ENCODE measurements around the gene PHC3.
"Not testable (repeated sequence)": the region's sequence is repeated elsewhere in the genome, so short reads cannot be mapped to it uniquely, and the experiment has no call there.

Gene PHC3

GRCh38 chr3:170114165-170114564 lies 67.4 kb downstream of the PHC3 start:
- DNase-seq: not testable (repeated sequence)

DNA sequence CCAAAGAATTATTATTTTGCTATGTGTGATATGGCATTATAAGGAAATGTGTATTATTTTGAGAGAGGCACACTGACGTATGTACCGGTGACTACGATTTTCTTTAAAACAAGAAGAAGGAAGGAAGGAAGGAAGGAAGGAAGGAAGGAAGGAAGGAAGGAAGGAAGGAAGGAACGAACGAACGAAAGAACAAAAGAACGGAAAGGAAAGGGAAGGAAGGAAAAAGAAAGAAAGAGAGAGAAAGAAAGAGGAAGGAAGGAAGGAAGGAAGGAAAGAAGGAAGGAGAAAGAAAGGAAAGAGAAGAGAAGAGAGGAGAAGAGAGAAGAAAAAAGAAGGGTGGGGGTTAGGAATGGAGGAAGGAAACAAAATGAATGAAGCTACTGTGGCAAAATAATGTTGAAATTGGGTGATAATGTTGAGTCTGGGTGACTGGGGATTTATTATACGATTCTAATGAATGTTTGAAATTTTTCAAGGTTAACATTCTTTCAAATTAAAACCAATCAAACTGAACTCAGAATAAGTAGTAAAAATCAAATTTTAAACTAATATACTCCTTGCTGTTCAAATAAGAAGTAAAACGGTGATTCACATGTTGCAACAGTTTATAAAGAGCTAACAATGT lies 70.3 kb downstream of the PHC3 start:
- DNase-seq: no peak

DNA sequence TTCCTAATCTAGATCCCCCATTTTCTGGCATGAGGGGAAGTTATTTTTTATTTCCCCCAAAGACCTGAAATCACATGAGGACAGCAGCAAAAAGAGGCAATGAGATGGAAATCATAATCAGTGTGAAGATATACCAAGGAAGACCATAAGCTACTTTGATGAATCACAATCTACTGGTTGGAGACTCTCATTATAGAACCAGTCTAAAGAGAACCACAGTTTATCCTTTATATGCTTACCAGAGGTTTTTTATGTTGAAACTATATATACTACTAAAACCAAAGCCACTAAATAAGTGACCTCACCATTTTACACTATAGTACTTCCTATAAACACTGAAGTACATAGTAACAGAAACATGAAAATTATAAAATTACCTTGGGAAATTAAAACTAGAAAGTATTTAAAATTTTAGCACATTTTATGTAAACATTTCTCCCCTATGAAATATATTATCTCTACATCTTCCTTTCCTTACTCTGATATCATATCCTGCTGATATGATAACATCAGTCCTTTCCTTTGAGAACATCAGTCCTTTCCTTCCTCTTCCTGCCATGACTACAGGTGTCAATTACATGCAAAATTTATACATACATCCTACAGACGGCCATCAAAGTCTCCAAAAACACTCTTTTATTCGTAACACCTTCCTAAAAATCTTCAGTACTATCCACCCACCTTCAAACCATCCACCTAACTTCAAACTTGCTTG lies 71.8 kb downstream of the PHC3 start:
- no peak for DNase-seq

- DNase-seq: no peak
These were observed 72.6 kb downstream of the PHC3 start for GRCh38 chr3:170108955-170109354.

- no peak for DNase-seq
These were observed 73.6 kb downstream of the PHC3 start for GRCh38 chr3:170107941-170108340.

GRCh38 chr3:170102431-170102830 lies 79.1 kb downstream of the PHC3 start:
- DNase-seq: no peak

DNA sequence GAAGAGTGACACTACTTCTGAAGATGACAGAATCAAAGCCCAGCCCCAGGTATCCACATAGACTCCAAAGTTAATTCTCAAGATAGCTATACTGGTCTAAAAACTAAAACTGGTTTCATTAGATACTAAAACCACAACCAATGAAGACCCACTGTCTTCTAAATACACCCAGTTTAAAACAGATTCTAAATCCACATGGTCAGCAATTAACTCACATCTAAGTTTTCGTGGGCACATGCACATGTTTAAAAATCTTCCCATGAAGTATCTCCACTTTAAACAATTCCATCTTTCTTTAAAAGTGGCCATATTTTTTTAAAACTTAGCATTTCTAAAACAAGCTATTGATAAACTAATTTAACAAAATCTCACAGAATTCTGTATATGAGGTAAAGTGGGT lies 80.6 kb downstream of the PHC3 start:
- no peak for DNase-seq

GRCh38 chr3:170098753-170099152 lies 82.8 kb downstream of the PHC3 start:
- no peak for DNase-seq

GRCh38 chr3:170096342-170096741 lies 85.2 kb downstream of the PHC3 start:
- no peak for DNase-seq

DNA sequence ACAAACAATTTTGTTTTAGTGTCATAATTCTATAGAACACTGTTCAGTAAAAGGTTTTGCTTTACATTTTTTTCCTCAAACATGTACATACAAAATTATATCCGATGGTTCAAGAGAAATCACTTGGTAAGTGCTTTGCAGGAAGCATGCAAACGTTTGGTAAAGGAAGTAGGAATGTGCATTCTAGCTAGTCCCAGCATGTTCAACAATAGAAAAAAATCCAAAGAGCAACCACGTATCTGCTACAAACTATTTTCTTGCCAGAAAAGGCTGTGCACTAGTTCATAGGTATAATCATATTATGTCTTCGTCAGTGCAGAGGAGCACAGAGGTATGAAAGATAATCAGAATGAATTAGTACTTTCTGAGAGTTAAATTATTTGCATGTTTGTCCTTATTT lies 85.8 kb downstream of the PHC3 start:
- DNase-seq: no peak

DNA sequence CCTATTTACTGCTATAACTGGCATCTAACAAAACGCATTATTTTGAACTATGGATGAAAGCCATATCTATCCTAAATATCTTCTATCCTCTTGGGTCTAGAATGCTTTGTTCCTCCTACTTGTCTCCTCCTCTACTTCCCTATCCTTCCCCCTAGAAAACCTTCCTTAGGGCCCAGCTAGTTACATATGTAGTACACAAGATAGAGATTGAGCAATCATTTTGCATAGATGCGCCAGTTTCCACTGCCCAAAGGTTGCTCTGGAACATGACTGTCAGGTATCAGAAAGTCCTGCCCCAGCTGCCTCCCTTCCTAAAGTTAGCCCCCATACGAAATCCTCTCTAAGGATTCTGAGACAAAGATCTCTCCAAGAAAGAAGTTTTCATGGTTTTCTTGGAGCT lies 88.6 kb downstream of the PHC3 start:
- DNase-seq: no peak

- no peak for DNase-seq
These were observed 90.9 kb downstream of the PHC3 start for GRCh38 chr3:170090601-170090981.

DNA sequence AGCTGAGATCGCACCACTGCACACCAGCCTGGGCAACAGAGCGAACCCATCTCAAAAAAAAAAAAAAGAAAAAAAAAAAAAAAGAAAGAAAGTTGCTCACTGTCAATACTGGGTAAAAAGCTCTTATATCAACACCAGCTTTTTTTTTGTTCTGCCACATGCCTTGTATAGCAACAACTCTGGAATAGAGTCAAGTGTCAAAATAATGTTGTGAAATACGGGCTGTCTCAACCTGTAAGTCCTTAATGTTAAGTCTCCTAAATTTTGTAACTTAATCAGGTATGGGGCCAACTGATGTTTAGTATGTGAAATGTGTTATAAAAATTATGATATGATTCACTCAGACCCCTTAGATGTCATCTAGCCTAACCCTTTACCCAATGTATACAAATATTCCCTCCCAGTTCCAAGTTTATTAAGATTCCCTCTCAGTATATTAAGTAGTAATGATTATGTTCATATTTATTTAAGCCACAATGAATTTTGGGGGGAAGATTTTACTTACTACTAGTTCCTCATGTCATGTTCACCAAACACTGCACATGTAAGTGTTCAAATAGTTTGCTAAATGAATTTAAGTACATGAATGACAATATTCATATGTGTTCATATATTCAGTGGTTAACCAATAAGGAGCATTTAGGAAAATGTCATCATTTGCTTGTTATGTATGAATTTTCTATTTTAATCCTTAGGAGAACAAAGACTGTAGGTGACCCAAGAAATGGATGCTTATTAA lies 91.5 kb downstream of the PHC3 start:
- no peak for DNase-seq

DNA sequence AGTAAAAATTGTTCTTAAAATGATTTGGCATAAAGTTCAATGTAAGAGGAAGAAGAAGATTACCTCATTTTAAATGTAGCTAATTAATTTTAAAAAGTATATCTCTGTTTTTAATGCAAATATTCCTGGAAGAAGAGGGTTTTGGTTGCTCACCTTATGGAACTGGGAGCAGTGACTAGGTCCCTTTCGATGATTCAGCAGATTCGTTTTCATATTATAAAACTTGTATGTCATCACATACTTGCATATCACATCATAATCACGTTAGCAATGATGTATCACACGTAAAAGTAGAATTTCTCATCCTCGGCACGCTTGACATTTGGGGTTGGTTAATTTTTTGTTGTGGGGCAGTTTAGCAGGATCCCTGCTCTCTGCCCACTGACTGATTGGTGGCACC lies 96.1 kb downstream of the PHC3 start:
- DNase-seq: no peak

DNA sequence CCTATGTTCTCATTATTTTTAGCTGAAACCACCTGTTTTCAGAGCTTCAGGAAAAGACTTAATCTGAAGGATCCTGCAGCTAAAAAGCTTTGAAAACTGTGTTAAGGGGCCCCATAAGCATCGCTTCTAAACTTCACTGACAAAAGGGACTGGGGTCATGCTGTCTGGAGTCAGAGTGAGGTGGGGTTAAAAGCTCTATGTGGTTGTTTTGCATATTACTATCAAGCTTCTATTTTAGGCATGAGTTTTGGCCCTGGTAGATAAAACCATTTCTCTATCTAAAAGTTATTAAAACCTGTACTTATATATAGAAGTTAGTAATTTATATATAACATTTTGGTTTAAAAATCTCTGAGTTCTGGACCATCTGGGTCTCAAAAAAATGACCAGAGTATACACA lies 98.2 kb downstream of the PHC3 start:
- no peak for DNase-seq

GRCh38 chr3:170081079-170081741 lies 100.3 kb downstream of the PHC3 start:
- DNase-seq: no peak

DNA sequence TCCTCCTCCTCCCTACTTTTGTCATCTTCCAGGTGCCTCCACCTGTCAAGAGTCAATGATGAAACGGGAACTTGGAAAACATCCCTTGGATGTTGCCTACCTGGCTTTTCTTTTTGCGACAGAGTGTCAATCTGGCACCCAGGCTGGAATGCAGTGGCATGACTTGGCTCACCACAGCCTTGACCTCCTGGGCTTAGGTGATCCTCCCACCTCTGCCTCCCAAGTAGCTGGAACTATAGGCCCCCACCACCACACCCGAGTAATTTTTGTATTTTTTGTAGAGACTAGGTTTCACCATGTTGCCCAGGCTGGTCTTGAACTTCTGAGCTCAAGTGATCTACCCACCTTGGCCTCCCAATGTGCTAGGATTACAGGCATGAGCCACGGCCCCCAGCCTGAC lies 100.9 kb downstream of the PHC3 start:
- no peak for DNase-seq

DNA sequence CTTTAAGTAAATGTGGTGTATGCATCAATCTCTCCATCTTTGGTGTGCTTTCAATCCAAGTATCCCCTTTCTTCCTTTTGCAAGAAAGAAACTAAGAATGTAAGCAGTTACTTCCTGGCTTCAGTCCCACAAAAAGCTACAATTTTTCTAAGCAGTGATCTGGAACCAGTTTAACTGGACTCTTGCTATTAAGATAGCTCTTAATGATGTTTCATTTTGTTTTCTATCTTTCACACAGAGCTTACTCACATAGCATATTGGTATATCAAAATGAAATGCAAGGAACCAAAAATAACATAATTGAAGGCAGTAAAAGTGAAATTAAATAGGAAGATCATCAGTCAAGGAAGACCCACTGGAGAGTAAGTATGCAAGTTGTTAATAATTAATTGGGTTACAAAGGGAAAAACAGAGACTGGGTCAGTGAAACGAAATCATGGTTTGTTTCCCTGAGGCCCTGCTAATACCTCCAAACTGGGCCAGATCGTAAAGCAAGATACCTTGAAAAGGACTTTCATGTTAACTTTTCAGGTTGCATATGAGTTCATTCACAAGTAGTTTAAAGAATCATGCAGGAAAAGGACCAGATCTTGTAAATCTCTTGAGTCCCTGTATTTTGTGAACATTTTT lies 101.9 kb downstream of the PHC3 start:
- DNase-seq: no peak

- no peak for DNase-seq
These were observed 102.8 kb downstream of the PHC3 start for GRCh38 chr3:170078620-170079281.

DNA sequence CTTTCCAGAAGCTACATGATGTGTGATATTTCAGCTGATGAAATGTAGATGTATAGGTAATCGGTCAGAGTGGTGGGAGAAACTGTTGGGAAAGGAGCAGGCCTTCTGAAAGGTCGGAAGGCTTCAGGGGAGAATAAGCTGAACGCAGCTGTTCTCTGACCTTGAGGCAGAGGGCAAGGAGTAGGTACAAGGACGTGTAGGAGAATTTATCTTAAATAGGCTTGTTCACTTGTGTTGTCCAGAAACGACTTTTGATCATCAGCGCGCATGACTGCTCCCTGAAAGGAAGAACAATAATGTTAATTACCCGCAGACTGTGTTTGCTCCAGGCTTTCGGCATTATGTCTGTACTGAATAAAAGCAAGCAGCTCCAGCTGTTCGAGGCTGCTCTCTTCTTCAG lies 104.2 kb downstream of the PHC3 start:
- no peak for DNase-seq

- no peak for DNase-seq
These were observed 104.8 kb downstream of the PHC3 start for GRCh38 chr3:170076715-170077238.

- DNase-seq: no peak
These were observed 106.0 kb downstream of the PHC3 start for GRCh38 chr3:170075441-170076091.

Data from NCI-H446 treated with DMSO at 0.1 percent for 48 hours (cell line).